ENCODE measurements around the gene CEP44.

GRCh38 chr4:174292473-174292872 is 8.8 kb downstream of the CEP44 start:
- TF ChIP-seq CTCF (conservative IDR thresholded peaks at IDR 0.05; ENCODE audit: low read depth, low read length) (no peak), EZH2 (IDR thresholded peaks at IDR 0.05; ENCODE audit: low read length, unreplicated experiment) (no peak), EZH2phosphoT487 (IDR thresholded peaks at IDR 0.05; ENCODE audit: borderline replicate concordance, low read length) (no peak)
